Esophagus muscularis mucosa (tissue), 3 donors: Measurements from ENCODE around the gene TRIM46.
"Not testable (repeated sequence)": the region's sequence is repeated elsewhere in the genome, so short reads cannot be mapped to it uniquely, and the experiment has no call there.

Experiments
- POLR2A ChIP-seq: fragments of 450-650 bp; IDR thresholded peaks from one replicate; pipeline ENCODE4 v1.6.1; 2017; ENCODE audit warnings: antibody characterized with exemption, moderate library complexity, mild to moderate bottlenecking, low read depth
- POLR2AphosphoS5 ChIP-seq, 2 donors: sonication (generic); formaldehyde crosslinking; IDR thresholded peaks; one replicate each; pipeline ENCODE4 v1.6.1; 2017; ENCODE audit warnings: antibody characterized with exemption in 2 of 2
- TF ChIP-seq, protein P1 (sequence below), 3 experiments: fragments of 200-600 bp in 2 of 3; fragments of 450-650 bp in 1 of 3; sonication (generic) in 2 of 3; IDR thresholded peaks; one replicate each; pipeline ENCODE4 v1.5.1; 2017 to 2019; ENCODE audit warnings: antibody characterized with exemption in 3 of 3, mild to moderate bottlenecking in 2 of 3, moderate library complexity in 1 of 3

DNA sequence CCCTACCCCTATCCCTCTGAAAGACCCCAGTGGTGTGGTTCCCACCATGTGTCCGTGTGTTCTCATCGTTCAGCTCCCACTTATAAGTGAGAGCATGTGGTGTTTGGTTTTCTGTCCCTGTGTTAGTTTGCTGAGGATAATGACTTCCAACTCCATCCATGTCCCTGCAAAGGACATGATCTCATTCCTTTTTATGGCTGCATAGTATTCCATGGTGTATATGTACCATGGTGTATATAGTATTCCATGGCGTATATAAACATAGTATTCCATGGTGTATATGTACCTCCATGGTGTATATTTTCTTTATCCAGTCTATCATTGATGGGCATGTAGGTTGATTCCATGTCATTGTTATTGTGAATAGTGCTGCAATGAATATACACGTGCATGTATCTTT lies 9.9 kb upstream of the TRIM46 start:
- TF ChIP-seq, protein P1, sequence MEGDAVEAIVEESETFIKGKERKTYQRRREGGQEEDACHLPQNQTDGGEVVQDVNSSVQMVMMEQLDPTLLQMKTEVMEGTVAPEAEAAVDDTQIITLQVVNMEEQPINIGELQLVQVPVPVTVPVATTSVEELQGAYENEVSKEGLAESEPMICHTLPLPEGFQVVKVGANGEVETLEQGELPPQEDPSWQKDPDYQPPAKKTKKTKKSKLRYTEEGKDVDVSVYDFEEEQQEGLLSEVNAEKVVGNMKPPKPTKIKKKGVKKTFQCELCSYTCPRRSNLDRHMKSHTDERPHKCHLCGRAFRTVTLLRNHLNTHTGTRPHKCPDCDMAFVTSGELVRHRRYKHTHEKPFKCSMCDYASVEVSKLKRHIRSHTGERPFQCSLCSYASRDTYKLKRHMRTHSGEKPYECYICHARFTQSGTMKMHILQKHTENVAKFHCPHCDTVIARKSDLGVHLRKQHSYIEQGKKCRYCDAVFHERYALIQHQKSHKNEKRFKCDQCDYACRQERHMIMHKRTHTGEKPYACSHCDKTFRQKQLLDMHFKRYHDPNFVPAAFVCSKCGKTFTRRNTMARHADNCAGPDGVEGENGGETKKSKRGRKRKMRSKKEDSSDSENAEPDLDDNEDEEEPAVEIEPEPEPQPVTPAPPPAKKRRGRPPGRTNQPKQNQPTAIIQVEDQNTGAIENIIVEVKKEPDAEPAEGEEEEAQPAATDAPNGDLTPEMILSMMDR (IDR thresholded peaks at IDR 0.05): not testable (repeated sequence)
- not testable (repeated sequence) for TF ChIP-seq POLR2A; POLR2AphosphoS5 (IDR thresholded peaks at IDR 0.05)
